DMS79 treated with DMSO at 0.1 percent for 48 hours (cell line): ENCODE measurements around the gene CNTNAP1.
A peak's percentile ranks its signal among the peaks of the same experiment; 100 is the strongest.
"Not testable (repeated sequence)": the region's sequence is repeated elsewhere in the genome, so short reads cannot be mapped to it uniquely, and the experiment has no call there.

ENCODE experiments used
- DNase-seq: peaks from one replicate; lab custom pipeline; 2025; lab: John Stamatoyannopoulos, UW

The CNTNAP1 gene

GRCh38 chr17:42742916-42743315 is 60.6 kb downstream of the CNTNAP1 start:
- not testable (repeated sequence) for DNase-seq

- DNase-seq: peak; percentile 40
These were observed 61.4 kb downstream of the CNTNAP1 start for GRCh38 chr17:42743595-42744282.

GRCh38 chr17:42744283-42744805 is 62.0 kb downstream of the CNTNAP1 start:
- DNase-seq: peak; percentile 53

- peak; percentile 90 for DNase-seq
These were observed 62.7 kb downstream of the CNTNAP1 start, which contains the start of gene EZH1 for GRCh38 chr17:42744806-42745617. TSS of gene EZH1 (minus strand) at chr17:42745040. CDS start at chr17:42728941, 16,099 bp downstream.

GRCh38 chr17:42748202-42748907 is 66.0 kb downstream of the CNTNAP1 start:
- no peak for DNase-seq

GRCh38 chr17:42748908-42749798 is 66.8 kb downstream of the CNTNAP1 start:
- DNase-seq: no peak
